Measurements from ENCODE around the gene CNOT11. TPM values are rescaled to one million over a fixed set of nuclear protein-coding genes. Genes with fewer than 3 reads are reported as not detected.
"Not testable (repeated sequence)": the region's sequence is repeated elsewhere in the genome, so short reads cannot be mapped to it uniquely, and the experiment has no call there.

CNOT11 gene
- 39.0 and 51.0 TPM in 2 replicates for total RNA-seq

- no peak for TF ChIP-seq CTCF (IDR thresholded peaks at IDR 0.05; ENCODE audit: insufficient read depth, low read depth, low read length)
- peak; percentile 99 for DNase-seq (ENCODE audit: low read depth)
- H3K4me3 ChIP-seq (ENCODE audit: low read depth, low read length): peak within 1 kb of the TSS; percentile 94
These were observed at the start of gene CNOT11 for GRCh38 chr2:101252408-101253012. CNOT11 (plus strand) TSS chr2:101252886; CDS start chr2:101252965, 79 bp downstream.

- peak; percentile 27 for TF ChIP-seq CTCF (IDR thresholded peaks at IDR 0.05; ENCODE audit: insufficient read depth, low read depth, low read length)
- no peak overlapping the region for H3K4me3 ChIP-seq (ENCODE audit: low read depth, low read length)
- DNase-seq (ENCODE audit: low read depth): no peak
These were observed 48.1 kb upstream of the CNOT11 start for GRCh38 chr2:101204400-101205115.

GRCh38 chr2:101205521-101206479 lies 46.9 kb upstream of the CNOT11 start:
- peak; percentile 85 for DNase-seq (ENCODE audit: low read depth)
- peak; percentile 58 for TF ChIP-seq CTCF (IDR thresholded peaks at IDR 0.05; ENCODE audit: insufficient read depth, low read depth, low read length)
- peak overlapping the region; percentile 25 for H3K4me3 ChIP-seq (ENCODE audit: low read depth, low read length)

GRCh38 chr2:101208830-101209229 lies 43.9 kb upstream of the CNOT11 start:
- no peak for TF ChIP-seq CTCF (IDR thresholded peaks at IDR 0.05; ENCODE audit: insufficient read depth, low read depth, low read length)
- DNase-seq (ENCODE audit: low read depth): no peak
- no peak overlapping the region for H3K4me3 ChIP-seq (ENCODE audit: low read depth, low read length)

GRCh38 chr2:101219246-101219645 lies 33.4 kb upstream of the CNOT11 start:
- no peak overlapping the region for H3K4me3 ChIP-seq (ENCODE audit: low read depth, low read length)
- no peak for TF ChIP-seq CTCF (IDR thresholded peaks at IDR 0.05; ENCODE audit: insufficient read depth, low read depth, low read length)
- no peak for DNase-seq (ENCODE audit: low read depth)

GRCh38 chr2:101220091-101220490 lies 32.6 kb upstream of the CNOT11 start:
- not testable (repeated sequence) for H3K4me3 ChIP-seq (ENCODE audit: low read depth, low read length); DNase-seq (ENCODE audit: low read depth)

- TF ChIP-seq CTCF (IDR thresholded peaks at IDR 0.05; ENCODE audit: insufficient read depth, low read depth, low read length): no peak
- peak; percentile 7 for DNase-seq (ENCODE audit: low read depth)
- no peak overlapping the region for H3K4me3 ChIP-seq (ENCODE audit: low read depth, low read length)
These were observed 28.9 kb upstream of the CNOT11 start for GRCh38 chr2:101223814-101224231.

Measured in fibroblast of villous mesenchyme (primary cell).